K562 (cell line): ENCODE data around the gene SLC25A51. TPM values are rescaled to one million over a fixed set of nuclear protein-coding genes. Genes with fewer than 3 reads are reported as not detected.

ENCODE experiments used
- DDX20 ChIP-seq: fragments of 450-650 bp; IDR thresholded peaks from 2 replicates; pipeline ENCODE4 v1.6.1; 2016; ENCODE audit warnings: missing genetic modification characterization, low read depth, mild to moderate bottlenecking, missing compliant biosample characterization, moderate library complexity
- ELF1 ChIP-seq: fragments of 200-800 bp; sonication (Bioruptor generic); IDR thresholded peaks from 2 replicates; pipeline ENCODE4 v1.6.1; 2016; ENCODE audit warnings: missing genetic modification characterization, missing compliant biosample characterization
- NFIX ChIP-seq: fragments of 250-450 bp; sonication (Bioruptor Pico); IDR thresholded peaks from 2 replicates; pipeline ENCODE4 v1.4.0; 2020; ENCODE audit warnings: low read depth, mild to moderate bottlenecking, moderate library complexity
- PRDM10 ChIP-seq: fragments of 450-650 bp; IDR thresholded peaks from 2 replicates; pipeline ENCODE4 v1.6.1; 2018; ENCODE audit not compliant: partially characterized antibody
- RBM39 ChIP-seq: fragments of 200-400 bp; formaldehyde crosslinking; optimal IDR thresholded peaks from 2 replicates; pipeline ENCODE3; 2018; ENCODE audit warnings: low read depth, low read length
- THAP12 ChIP-seq: fragments of 250-450 bp; sonication (Bioruptor Pico); IDR thresholded peaks from 2 replicates; pipeline ENCODE4 v1.9.0; 2021; ENCODE audit warnings: mild to moderate bottlenecking, inconsistent platforms
- USF1 ChIP-seq: sonication (generic); formaldehyde crosslinking; IDR thresholded peaks from 2 replicates; pipeline ENCODE4 v1.9.0; 2022; ENCODE audit warnings: mild to moderate bottlenecking, missing genetic modification reagents
- ZBTB43 ChIP-seq: sonication (generic); formaldehyde crosslinking; IDR thresholded peaks from 2 replicates; pipeline ENCODE4 v1.8.0; 2023; ENCODE audit warnings: mild to moderate bottlenecking, missing genetic modification reagents
- ZFP1 ChIP-seq: fragments of 450-650 bp; formaldehyde crosslinking; IDR thresholded peaks from 2 replicates; pipeline ENCODE4 v1.4.0; 2020; ENCODE audit warnings: mild to moderate bottlenecking, mixed read lengths
- ZFP36 ChIP-seq: fragments of 150-350 bp; IDR thresholded peaks from 2 replicates; pipeline ENCODE4 v1.6.1; 2018; ENCODE audit warnings: low read length, low read depth; ENCODE audit not compliant: partially characterized antibody
- ZNF146 ChIP-seq: IDR thresholded peaks from one replicate; pipeline ENCODE4 v1.6.1; 2018; ENCODE audit warnings: missing compliant biosample characterization; ENCODE audit not compliant: unreplicated experiment
- ZNF3 ChIP-seq: fragments of 250-450 bp; sonication (Bioruptor Pico); IDR thresholded peaks from 2 replicates; pipeline ENCODE4 v1.5.0; 2021; ENCODE audit warnings: mild to moderate bottlenecking, moderate library complexity
- polyA plus RNA-seq, 8 experiments: library from polyadenylated mRNA; depleted of rRNA in 4 of 8; stranded (reverse) in 5 of 8; unstranded in 3 of 8; fragments of >200 nt; fragmentation: Nextera tagmentation in 2 of 8; fragmentation: Illumina TruSeq in 1 of 8; extraction: Ambion mirVana in 2 of 8; extraction: Trizol in 1 of 8; gene quantifications; 2 replicates each; pipeline versions ENCODE4 v1.2.1 to v1.2.3, GENCODE V29; 2011 to 2014; ENCODE audit warnings: inconsistent platforms in 1 of 8, missing spikeins in 1 of 8
- total RNA-seq, 7 experiments: library from RNA; depleted of rRNA in 6 of 7; stranded (reverse); fragments of >200 nt in 6 of 7; fragmentation: Illumina TruSeq in 2 of 7; extraction: Trizol in 2 of 7; gene quantifications; 2 replicates each; pipeline versions ENCODE4 v1.2.1 to v1.2.3, GENCODE V29; 2011 to 2021; ENCODE audit warnings: low replicate concordance in 1 of 7

Gene SLC25A51
- total and polyA plus RNA-seq, 9 of the 15 experiments (the other 6 are each of a cell fraction or from before 2014, with no cell fraction given): 9.1 to 40.7 (median 24.5) TPM

- TF ChIP-seq PRDM10 (no peak), ZFP1 (CRISPR knock-in tag) (no peak), ZNF146 (no peak), THAP12 (CRISPR knock-in tag) (no peak), ZFP36 (peak; percentile 98), ZNF3 (CRISPR knock-in tag) (no peak), DDX20 (no peak), ELF1 (no peak), ZBTB43 (CRISPR knock-in tag) (no peak), RBM39 (no peak), NFIX (CRISPR knock-in tag) (no peak), USF1 (no peak)
Measured at GRCh38 chr9:37936965-37937364, 33.0 kb upstream of the SLC25A51 start (continued).
